Stimulated activated CD4-positive, alpha-beta T cell treated with anti-CD3 and anti-CD28 coated beads, Interleukin-15, amount 100 ng/mL, for 24 hours (primary cell): ENCODE measurements around the gene MED31.
"Not testable (repeated sequence)": the region's sequence is repeated elsewhere in the genome, so short reads cannot be mapped to it uniquely, and the experiment has no call there.

Source experiments
- DNase-seq: peaks from one replicate; pipeline ENCODE4 v3.0.0-alpha.2; 2020

Gene MED31

GRCh38 chr17:6651354-6651918, at the start of gene MED31, which contains the start of gene C17orf100:
Gene MED31 (minus strand): TSS chr17:6651605. CDS start chr17:6651528, 77 bp downstream.
Gene C17orf100 (plus strand): TSS chr17:6651762. CDS start chr17:6651914, 152 bp downstream.
- DNase-seq: peak; percentile 96

GRCh38 chr17:6700948-6701307, 49.5 kb upstream of the MED31 start:
- DNase-seq: no peak

- no peak for DNase-seq
Measured at GRCh38 chr17:6699997-6700947, 48.9 kb upstream of the MED31 start.

- DNase-seq: no peak
Measured at GRCh38 chr17:6698004-6698403, 46.6 kb upstream of the MED31 start.

GRCh38 chr17:6696906-6697305, 45.5 kb upstream of the MED31 start:
- DNase-seq: no peak

GRCh38 chr17:6695565-6695964, 44.2 kb upstream of the MED31 start:
- DNase-seq: no peak

- no peak for DNase-seq
Measured at GRCh38 chr17:6695051-6695450, 43.6 kb upstream of the MED31 start.

- DNase-seq: not testable (repeated sequence)
Measured at GRCh38 chr17:6691958-6692357, 40.6 kb upstream of the MED31 start.

GRCh38 chr17:6691546-6691945, 40.1 kb upstream of the MED31 start:
- no peak for DNase-seq

- no peak for DNase-seq
Measured at GRCh38 chr17:6690641-6691040, 39.2 kb upstream of the MED31 start.

- DNase-seq: no peak
Measured at GRCh38 chr17:6688944-6689343, 37.5 kb upstream of the MED31 start.

GRCh38 chr17:6686026-6686425, 34.6 kb upstream of the MED31 start:
- DNase-seq: no peak

GRCh38 chr17:6684881-6685767, 33.7 kb upstream of the MED31 start:
- DNase-seq: no peak

- DNase-seq: no peak
Measured at GRCh38 chr17:6684460-6684783, 33.0 kb upstream of the MED31 start.

- DNase-seq: no peak
Measured at GRCh38 chr17:6683730-6684459, 32.5 kb upstream of the MED31 start.

GRCh38 chr17:6683081-6683684, 31.8 kb upstream of the MED31 start:
- DNase-seq: no peak

GRCh38 chr17:6682339-6682738, 30.9 kb upstream of the MED31 start:
- DNase-seq: no peak

- no peak for DNase-seq
Measured at GRCh38 chr17:6681671-6682070, 30.3 kb upstream of the MED31 start.

GRCh38 chr17:6681176-6681575, 29.8 kb upstream of the MED31 start:
- no peak for DNase-seq

- no peak for DNase-seq
Measured at GRCh38 chr17:6679241-6679640, 27.8 kb upstream of the MED31 start.

- DNase-seq: no peak
Measured at GRCh38 chr17:6677946-6678345, 26.5 kb upstream of the MED31 start.

- peak; percentile 41 for DNase-seq
Measured at GRCh38 chr17:6677158-6677831, 25.9 kb upstream of the MED31 start.
